Thyroid gland (tissue), 4 donors: Measurements from ENCODE around the gene STAC3. TPM values are rescaled to one million over a fixed set of nuclear protein-coding genes. Genes with fewer than 3 reads are reported as not detected.

Source experiments
- DNase-seq, 2 donors: peaks; one replicate each; pipeline ENCODE4 v3.0.0-alpha.2; 2019
- H3K27ac ChIP-seq, 3 donors: fragments of 200-600 bp; sonication (generic); 1 replicate in 2 of 3; 2 replicates in 1 of 3; pipeline ENCODE4 v1.5.1; 2016 to 2019; ENCODE audit warnings: mild to moderate bottlenecking in 1 of 3, moderate library complexity in 1 of 3
- H3K27me3 ChIP-seq: fragments of 200-600 bp; sonication (generic); one replicate; pipeline ENCODE4 v1.5.1; 2019
- H3K36me3 ChIP-seq, 2 donors: fragments of 200-600 bp; sonication (generic); one replicate each; pipeline ENCODE4 v1.5.1; 2016 to 2019
- H3K4me1 ChIP-seq, 2 donors: fragments of 200-600 bp; sonication (generic); one replicate each; pipeline ENCODE4 v1.5.1; 2017 to 2019
- H3K4me3 ChIP-seq, 3 donors: fragments of 200-600 bp; sonication (generic); replicated peaks in 1 of 3; 1 replicate in 2 of 3; 2 replicates in 1 of 3; pipeline ENCODE4 v1.5.1; 2016; ENCODE audit warnings: mild to moderate bottlenecking in 1 of 3
- H3K9me3 ChIP-seq: fragments of 200-600 bp; sonication (generic); one replicate; pipeline ENCODE4 v1.5.1; 2017
- CTCF ChIP-seq, 6 experiments: fragments of 200-600 bp in 3 of 6; fragments of 450-650 bp in 3 of 6; sonication (generic) in 3 of 6; IDR thresholded peaks; one replicate each; pipeline ENCODE4 v1.5.1; 2016 to 2019; ENCODE audit warnings: antibody characterized with exemption in 6 of 6, mild to moderate bottlenecking in 2 of 6, inconsistent platforms in 1 of 6, moderate library complexity in 1 of 6
- POLR2A ChIP-seq, 2 donors: fragments of 450-650 bp; IDR thresholded peaks; one replicate each; pipeline ENCODE4 v1.6.1; 2017; ENCODE audit warnings: antibody characterized with exemption in 2 of 2, mild to moderate bottlenecking in 2 of 2, moderate library complexity in 1 of 2
- WGBS, 2 donors: methylation state at CpG; one replicate each; pipeline ENCODE4 v1.1.5; 2017; 5-methylcytosine and 5-hydroxymethylcytosine counted together
- intact Hi-C: fragments of 100-400 bp; cut with DNase I; formaldehyde crosslinking; loops from one replicate; pipeline ENCODE4 v1.15.1; 2023
- total RNA-seq, 4 donors: library from RNA; depleted of rRNA; stranded (reverse); fragments of >200 nt; gene quantifications; one replicate each; pipeline ENCODE4 v1.2.3, GENCODE V29; 2016

The STAC3 gene
- total RNA-seq, 4 donors from 2014 or later: 0.88 to 7.3 (median 3.0) TPM; not detected in 1

- TF ChIP-seq POLR2A (IDR thresholded peaks at IDR 0.05) (no peak), CTCF (IDR thresholded peaks at IDR 0.05) (no peak)
- H3K4me1 ChIP-seq: peaks cover 10 to 19% of the 10 kb centered on the region in 2 donors
- intact Hi-C loops: no loop called here
- peaks cover 23 to 26% of the 10 kb centered on the region in 2 donors for H3K36me3 ChIP-seq
- no peak overlapping the region for H3K27ac ChIP-seq
- no peak for DNase-seq
- WGBS, 2 donors: 89 to 94% methylated on average over 13 to 18 of the region's 19 CpGs
- H3K9me3 ChIP-seq: no peaks in the 10 kb centered on the region
- H3K4me3 ChIP-seq: no peak overlapping the region
- H3K27me3 ChIP-seq: no peaks in the 10 kb centered on the region
These were observed 18.7 kb downstream of the STAC3 start for GRCh38 chr12:57232156-57232756.

- H3K27ac ChIP-seq: no peak overlapping the region
- H3K9me3 ChIP-seq: no peaks in the 10 kb centered on the region
- no peak for DNase-seq
- no peak overlapping the region for H3K4me3 ChIP-seq
- H3K4me1 ChIP-seq: peaks cover 10 to 27% of the 10 kb centered on the region in 2 donors
- WGBS, 2 donors: 91 to 94% methylated on average over 13 of the region's 13 CpGs
- H3K27me3 ChIP-seq: peaks cover under 1% of the 10 kb centered on the region
- intact Hi-C loops: no loop called here
- H3K36me3 ChIP-seq: peaks cover 23 to 26% of the 10 kb centered on the region in 2 donors
- TF ChIP-seq POLR2A (IDR thresholded peaks at IDR 0.05) (no peak), CTCF (IDR thresholded peaks at IDR 0.05) (no peak)
These were observed 19.5 kb downstream of the STAC3 start for GRCh38 chr12:57231276-57232021.

- peaks cover 10 to 33% of the 10 kb centered on the region in 2 donors for H3K4me1 ChIP-seq
- TF ChIP-seq CTCF (IDR thresholded peaks at IDR 0.05): no peak
- TF ChIP-seq POLR2A (IDR thresholded peaks at IDR 0.05): no peak
- 61 to 70% methylated on average over 9 to 10 of the region's 10 CpGs for WGBS, 2 donors
- intact Hi-C loops: no loop called here
- no peak for DNase-seq
- no peaks in the 10 kb centered on the region for H3K9me3 ChIP-seq
- H3K27me3 ChIP-seq: peaks cover 4% of the 10 kb centered on the region
- H3K36me3 ChIP-seq: peaks cover 23 to 26% of the 10 kb centered on the region in 2 donors
- no peak overlapping the region for H3K27ac ChIP-seq
- peak overlapping the region in 1 of 3 donors; percentile 60 for H3K4me3 ChIP-seq
These were observed 20.4 kb downstream of the STAC3 start for GRCh38 chr12:57230381-57231155.

GRCh38 chr12:57229634-57230380 is 21.2 kb downstream of the STAC3 start, which contains the start of gene SHMT2:
TSS of gene SHMT2 (plus strand) at chr12:57229711. CDS start at chr12:57229779, 68 bp downstream.
- peaks cover 23 to 26% of the 10 kb centered on the region in 2 donors for H3K36me3 ChIP-seq
- DNase-seq: peak; percentile 94 to 95

More at GRCh38 chr12:57229634-57230380, 21.2 kb downstream of the STAC3 start, which contains the start of gene SHMT2:
- H3K9me3 ChIP-seq: no peaks in the 10 kb centered on the region
- intact Hi-C loops: no loop called here
- H3K27ac ChIP-seq: peak within 1 kb of the TSS in 2 of 3 donors; percentile 32 to 65
- peaks cover 6% of the 10 kb centered on the region for H3K27me3 ChIP-seq
- H3K4me1 ChIP-seq: peaks cover 10 to 41% of the 10 kb centered on the region in 2 donors
- peak in 1 of 2 donors; percentile 43 for TF ChIP-seq POLR2A (IDR thresholded peaks at IDR 0.05)
- no peak for TF ChIP-seq CTCF (IDR thresholded peaks at IDR 0.05)
- peak within 1 kb of the TSS; percentile 29 to 60 (median 55) for H3K4me3 ChIP-seq
- 1 to 3% methylated on average over 26 to 32 of the region's 42 CpGs for WGBS, 2 donors
